GM12878 (cell line): ENCODE measurements around the gene EIF1. TPM values are rescaled to one million over a fixed set of nuclear protein-coding genes. Genes with fewer than 3 reads are reported as not detected.

Experiments used
- ATAC-seq: fragments of 200-7000 bp; cut with Tn5 transposase; 3 replicates; pipeline ENCODE4 v1.9.1; 2020; ENCODE audit warnings: mild to moderate bottlenecking, moderate library complexity
- BruUV-seq: library from RNA; stranded (reverse); fragments of 400-500 nt; replicated peaks from 2 replicates; lab custom pipeline; 2021; lab: Mats Ljungman, UMichigan
- CTCF ChIA-PET: fragments of 300-600 bp; sonication (Branson Sonifier 250); formaldehyde crosslinking; extraction: SDS; loops from one replicate; lab custom pipeline; 2021; ENCODE audit warnings: inconsistent platforms; lab: Yijun Ruan, JAX
- POLR2A ChIA-PET: fragments of 350-600 bp; formaldehyde crosslinking; extraction: SDS; loops from one replicate; lab custom pipeline; 2021; ENCODE audit warnings: inconsistent platforms; lab: Charles Lee
- RAD21 ChIA-PET: fragments of 300-600 bp; sonication (Branson Sonifier 250); formaldehyde crosslinking; loops from one replicate; lab custom pipeline; 2023; ENCODE audit warnings: antibody characterized with exemption; ENCODE audit not compliant: unreplicated experiment; lab: Charles Lee
- SMC1A ChIA-PET: fragments of 300-600 bp; sonication (Branson Sonifier 250); formaldehyde crosslinking; loops from one replicate; lab custom pipeline; 2023; ENCODE audit not compliant: unreplicated experiment, uncharacterized antibody; lab: Charles Lee
- DNase-seq: peaks from one replicate; pipeline ENCODE4 v3.0.0-alpha.2; 2011; ENCODE audit warnings: low read depth, low spot score
- FAIRE-seq: peaks from 3 replicates; lab custom pipeline; 2011; peaks lifted over from hg19 to GRCh38; lab: Jason Lieb, UNC
- H2AFZ ChIP-seq: 2 replicates; pipeline ENCODE4 v1.6.0; 2011; ENCODE audit warnings: low read depth, low read length, control low read depth; ENCODE audit not compliant: control insufficient read depth
- H3K27ac ChIP-seq: 2 replicates; pipeline ENCODE4 v1.5.1; 2011; ENCODE audit warnings: control low read depth; ENCODE audit not compliant: control insufficient read depth, insufficient read depth
- H3K27me3 ChIP-seq, 2 experiments: replicated peaks in 1 of 2; 2 replicates each; pipeline versions ENCODE4 v1.6.0 to v1.6.1; 2011; ENCODE audit warnings: low read length in 1 of 2; ENCODE audit not compliant: control insufficient read depth in 2 of 2, insufficient read depth in 2 of 2
- H3K36me3 ChIP-seq, 2 experiments: 2 replicates each; pipeline ENCODE4 v1.5.1; 2011; ENCODE audit warnings: low read length in 1 of 2; ENCODE audit not compliant: control insufficient read depth in 2 of 2, insufficient read depth in 2 of 2
- H3K4me1 ChIP-seq: 2 replicates; pipeline ENCODE4 v1.6.1; 2011; ENCODE audit warnings: mild to moderate bottlenecking, low read length, moderate library complexity, mixed read lengths; ENCODE audit not compliant: control insufficient read depth, insufficient read depth
- H3K4me2 ChIP-seq: 2 replicates; pipeline ENCODE4 v1.6.0; 2011; ENCODE audit warnings: control low read depth; ENCODE audit not compliant: control insufficient read depth, insufficient read depth
- H3K4me3 ChIP-seq: fragments of 200-600 bp; sonication (generic); 2 replicates; pipeline ENCODE4 v1.5.1; 2016
- H3K79me2 ChIP-seq: 2 replicates; pipeline ENCODE4 v1.6.0; 2011; ENCODE audit warnings: low read length; ENCODE audit not compliant: control insufficient read depth, insufficient read depth
- H3K9ac ChIP-seq: 2 replicates; pipeline ENCODE4 v1.8.0; 2011; ENCODE audit warnings: low read length, control low read depth, mixed read lengths; ENCODE audit not compliant: control insufficient read depth, insufficient read depth
- H3K9me3 ChIP-seq: replicated peaks from 3 replicates; pipeline ENCODE4 v1.5.1; 2011; ENCODE audit warnings: mild to moderate bottlenecking, low read length; ENCODE audit not compliant: control insufficient read depth, insufficient read depth
- H4K20me1 ChIP-seq: 2 replicates; pipeline ENCODE4 v1.6.0; 2011; ENCODE audit not compliant: control insufficient read depth, insufficient read depth
- BACH1 ChIP-seq: fragments of 450-650 bp; IDR thresholded peaks from 2 replicates; pipeline ENCODE4 v1.6.1; 2017; ENCODE audit warnings: mild to moderate bottlenecking, borderline replicate concordance
- CBX5 ChIP-seq: sonication (generic); IDR thresholded peaks from 2 replicates; pipeline ENCODE4 v1.6.1; 2016; ENCODE audit warnings: low read depth, moderate library complexity, mild to moderate bottlenecking, inconsistent platforms
- E2F8 ChIP-seq: fragments of 450-650 bp; IDR thresholded peaks from 2 replicates; pipeline ENCODE4 v1.6.1; 2018; ENCODE audit warnings: mild to moderate bottlenecking, low read depth, moderate library complexity; ENCODE audit not compliant: partially characterized antibody
- EED ChIP-seq: sonication (generic); IDR thresholded peaks from 2 replicates; pipeline ENCODE4 v1.6.1; 2016; ENCODE audit warnings: antibody characterized with exemption, low read depth
- EZH2 ChIP-seq: IDR thresholded peaks from 2 replicates; pipeline ENCODE4 v1.6.1; 2012; ENCODE audit warnings: low read depth, mild to moderate bottlenecking, control low read depth, inconsistent platforms, low read length, borderline replicate concordance; ENCODE audit not compliant: control insufficient read depth
- HDAC2 ChIP-seq: fragments of 200-600 bp; sonication (generic); IDR thresholded peaks from 2 replicates; pipeline ENCODE4 v1.6.1; 2017
- HDGF ChIP-seq: fragments of 450-650 bp; IDR thresholded peaks from 2 replicates; pipeline ENCODE4 v1.6.1; 2016; ENCODE audit warnings: antibody characterized with exemption
- JUND ChIP-seq: IDR thresholded peaks from 2 replicates; pipeline ENCODE4 v1.6.1; 2012; ENCODE audit warnings: low read depth, mild to moderate bottlenecking, low read length, improper control_type of control experiment, moderate library complexity
- KLF5 ChIP-seq: fragments of 450-650 bp; IDR thresholded peaks from 2 replicates; pipeline ENCODE4 v1.6.1; 2014; ENCODE audit warnings: mild to moderate bottlenecking; ENCODE audit not compliant: partially characterized antibody
- MYB ChIP-seq: fragments of 150-350 bp; IDR thresholded peaks from 2 replicates; pipeline ENCODE4 v1.6.1; 2014; ENCODE audit warnings: mild to moderate bottlenecking, low read depth, low read length, borderline replicate concordance
- PKNOX1 ChIP-seq: fragments of 450-650 bp; IDR thresholded peaks from 2 replicates; pipeline ENCODE4 v1.6.1; 2016; ENCODE audit warnings: mild to moderate bottlenecking
- RB1 ChIP-seq: fragments of 450-650 bp; formaldehyde crosslinking; IDR thresholded peaks from 2 replicates; pipeline ENCODE4 v1.6.1; 2017; ENCODE audit warnings: mild to moderate bottlenecking, borderline replicate concordance
- RUNX3 ChIP-seq: IDR thresholded peaks from 2 replicates; pipeline ENCODE4 v1.6.1; 2012; ENCODE audit warnings: low read length, inconsistent platforms
- SMAD5 ChIP-seq: IDR thresholded peaks from 2 replicates; pipeline ENCODE4 v1.6.1; 2016; ENCODE audit warnings: antibody characterized with exemption, low read depth
- SMARCA5 ChIP-seq: fragments of 450-650 bp; IDR thresholded peaks from 2 replicates; pipeline ENCODE4 v1.6.1; 2017; ENCODE audit warnings: mild to moderate bottlenecking
- SREBF2 ChIP-seq: IDR thresholded peaks from 2 replicates; pipeline ENCODE4 v1.6.1; 2012; ENCODE audit warnings: mild to moderate bottlenecking, low read length
- ZNF217 ChIP-seq: fragments of 450-650 bp; IDR thresholded peaks from 2 replicates; pipeline ENCODE4 v1.6.1; 2017; ENCODE audit warnings: antibody characterized with exemption, mild to moderate bottlenecking
- ZSCAN29 ChIP-seq: fragments of 450-650 bp; IDR thresholded peaks from 2 replicates; pipeline ENCODE4 v1.6.1; 2017; ENCODE audit warnings: mild to moderate bottlenecking, moderate library complexity
- WGBS: methylation state at CpG from one replicate; pipeline ENCODE4 v1.1.6; 2016; ENCODE audit warnings: low lambda C conversion rate; ENCODE audit not compliant: insufficient replicate concordance, insufficient coverage; ENCODE audit errors: missing lambda C conversion rate; 5-methylcytosine and 5-hydroxymethylcytosine counted together
- in situ Hi-C: fragments of 300-500 bp; cut with MboI; formaldehyde crosslinking; loops from 9 replicates; pipeline ENCODE4 v1.14.3; 2018; ENCODE audit warnings: mixed read lengths
- intact Hi-C: fragments of 100-400 bp; cut with micrococcal nuclease; formaldehyde crosslinking; loops from one replicate; pipeline ENCODE4 v1.14.2; 2022; ENCODE audit not compliant: unreplicated experiment
- polyA plus RNA-seq, 11 experiments: library from polyadenylated mRNA; depleted of rRNA in 4 of 11; unstranded in 6 of 11; stranded (reverse) in 5 of 11; fragments of >200 nt; fragmentation: Nextera tagmentation in 4 of 11; fragmentation: Illumina TruSeq in 1 of 11; extraction: Ambion mirVana in 4 of 11; extraction: Trizol in 1 of 11; gene quantifications; 1 replicate in 1 of 11; 2 replicates in 10 of 11; pipeline versions ENCODE4 v1.2.1 to v1.2.3, GENCODE V29; 2011 to 2016; ENCODE audit warnings: inconsistent platforms in 2 of 11, missing spikeins in 2 of 11, low read depth in 1 of 11
- total RNA-seq, 4 experiments: library from RNA; depleted of rRNA in 3 of 4; stranded (reverse); fragments of >200 nt in 3 of 4; fragmentation: Illumina TruSeq in 1 of 4; extraction: Trizol in 1 of 4; gene quantifications; 2 replicates each; pipeline versions ENCODE4 v1.2.1 to v1.2.3, GENCODE V29; 2013 to 2021

The EIF1 gene
- total and polyA plus RNA-seq, 10 of the 15 experiments (the other 5 are each of a cell fraction or from before 2014, with no cell fraction given): 39.4 to 815 (median 480) TPM

- no peak for TF ChIP-seq E2F8
- TF ChIP-seq SREBF2: no peak
- TF ChIP-seq RB1: peak; percentile 71; the same call in 1 of the 2 replicates
- no peak for TF ChIP-seq HDGF
- no peak for TF ChIP-seq ZNF217
These were observed 23.0 kb upstream of the EIF1 start (continued) for GRCh38 chr17:41665566-41666236.

GRCh38 chr17:41666237-41666641 is 22.4 kb upstream of the EIF1 start:
- WGBS: 1% methylated on average over 11 of the region's 11 CpGs
- Histone ChIP-seq H3K27me3 (no peaks in the 10 kb centered on the region), H2AFZ (peak overlapping the region; percentile 72), H3K4me3 (peak overlapping the region; percentile 73), H3K9ac (peak overlapping the region; percentile 59), H3K4me2 (peak overlapping the region; percentile 99), H3K79me2 (no peaks in the 10 kb centered on the region), H3K36me3 (no peaks in the 10 kb centered on the region), H4K20me1 (no peaks in the 10 kb centered on the region), H3K4me1 (peaks cover 39% of the 10 kb centered on the region), H3K9me3 (no peaks in the 10 kb centered on the region), H3K27ac (peak overlapping the region; percentile 67)
- intact Hi-C loops (loop anchor here (2.0 to 5.0 kb wide), 2 partner anchors 23 to 1049 kb away; partner anchors contain the start of gene EIF1), in situ Hi-C loops (loop anchor here (10.0 kb wide), 1 partner anchor 1051 kb away; no protein-coding TSS in a partner anchor)
- ChIA-PET SMC1A (interaction anchor here (0.9 to 6.9 kb wide), 7 partner anchors 12 to 1050 kb away, joined by 3 to 92 read pairs (median 14); partner anchors contain the start of gene EIF1), RAD21 (interaction anchor here (1.0 to 9.6 kb wide), 12 partner anchors 10 to 1133 kb away, joined by 3 to 193 read pairs (median 7); partner anchors contain the start of gene EIF1), CTCF (interaction anchor here (0.6 to 12.0 kb wide), 19 partner anchors 8 to 1698 kb away, joined by 3 to 420 read pairs (median 4); partner anchors contain the start of gene EIF1), POLR2A (interaction anchor here (0.6 to 8.3 kb wide), 7 partner anchors 12 to 847 kb away, joined by 3 to 103 read pairs (median 4); partner anchors contain the start of gene EIF1)
- BruUV-seq: no TSS peak
- DNase-seq: peak; percentile 75
- peak; percentile 66 for ATAC-seq
- no peak for FAIRE-seq
- TF ChIP-seq HDAC2: no peak
- TF ChIP-seq PKNOX1: 0 out of 2 replicates have a peak, but pooled peaks have one; percentile 8
- TF ChIP-seq EED: peak; percentile 62; the same call in 1 of the 2 replicates
- no peak for TF ChIP-seq JUND
- TF ChIP-seq KLF5: no peak
- TF ChIP-seq CBX5: no peak
- no peak for TF ChIP-seq SMAD5
- peak; percentile 64 for TF ChIP-seq RUNX3
- no peak for TF ChIP-seq RB1
- TF ChIP-seq SMARCA5: no peak
- TF ChIP-seq EZH2: no peak
- no peak for TF ChIP-seq BACH1
- no peak for TF ChIP-seq ZSCAN29
- no peak for TF ChIP-seq MYB
